ENCODE data around the gene VAC14.

The VAC14 gene

GRCh38 chr16:70784692-70785555, 16.0 kb downstream of the VAC14 start:
- Histone ChIP-seq H3K9me3 (ENCODE audit: insufficient read depth, low read length) (peaks cover 21% of the 10 kb centered on the region; the same call in 1 of the 2 replicates), H3K4me3 (ENCODE audit: insufficient read length, low read depth) (no peak overlapping the region), H3K9ac (ENCODE audit: insufficient read length, low read depth) (no peak overlapping the region), H3K27me3 (ENCODE audit: insufficient read depth, insufficient read length) (no peaks in the 10 kb centered on the region), H3K4me1 (ENCODE audit: insufficient read depth, insufficient read length) (no peaks in the 10 kb centered on the region), H3K36me3 (ENCODE audit: insufficient read depth, insufficient read length, low read length) (peaks cover 96% of the 10 kb centered on the region)
- DNase-seq (ENCODE audit: low read depth, low spot score), result no peak
- TF ChIP-seq ZNF274 (IDR thresholded peaks at IDR 0.05; ENCODE audit: low read depth, low read length) (no peak), SUZ12 (IDR thresholded peaks at IDR 0.05; ENCODE audit: extremely low read depth, insufficient read depth, insufficient read length) (no peak), YY1 (IDR thresholded peaks at IDR 0.05; ENCODE audit: insufficient read depth, insufficient read length) (no peak)

GRCh38 chr16:70782237-70782636, 18.7 kb downstream of the VAC14 start:
- Histone ChIP-seq H3K9ac (ENCODE audit: insufficient read length, low read depth) (no peak overlapping the region), H3K36me3 (ENCODE audit: insufficient read depth, insufficient read length, low read length) (peaks cover 93% of the 10 kb centered on the region), H3K4me1 (ENCODE audit: insufficient read depth, insufficient read length) (no peaks in the 10 kb centered on the region), H3K27me3 (ENCODE audit: insufficient read depth, insufficient read length) (no peaks in the 10 kb centered on the region), H3K4me3 (ENCODE audit: insufficient read length, low read depth) (no peak overlapping the region), H3K9me3 (ENCODE audit: insufficient read depth, low read length) (peaks cover 21% of the 10 kb centered on the region; the same call in 1 of the 2 replicates)
- DNase-seq (ENCODE audit: low read depth, low spot score), result no peak
- no peak for TF ChIP-seq YY1 (IDR thresholded peaks at IDR 0.05; ENCODE audit: insufficient read depth, insufficient read length)
- no peak for TF ChIP-seq SUZ12 (IDR thresholded peaks at IDR 0.05; ENCODE audit: extremely low read depth, insufficient read depth, insufficient read length)
- no peak for TF ChIP-seq ZNF274 (IDR thresholded peaks at IDR 0.05; ENCODE audit: low read depth, low read length)

- Histone ChIP-seq H3K9ac (ENCODE audit: insufficient read length, low read depth) (no peak overlapping the region), H3K36me3 (ENCODE audit: insufficient read depth, insufficient read length, low read length) (peaks cover 92% of the 10 kb centered on the region), H3K4me3 (ENCODE audit: insufficient read length, low read depth) (no peak overlapping the region), H3K4me1 (ENCODE audit: insufficient read depth, insufficient read length) (no peaks in the 10 kb centered on the region), H3K27me3 (ENCODE audit: insufficient read depth, insufficient read length) (no peaks in the 10 kb centered on the region), H3K9me3 (ENCODE audit: insufficient read depth, low read length) (peaks cover 21% of the 10 kb centered on the region; the same call in 1 of the 2 replicates)
- TF ChIP-seq ZNF274 (IDR thresholded peaks at IDR 0.05; ENCODE audit: low read depth, low read length) (no peak), SUZ12 (IDR thresholded peaks at IDR 0.05; ENCODE audit: extremely low read depth, insufficient read depth, insufficient read length) (no peak), YY1 (IDR thresholded peaks at IDR 0.05; ENCODE audit: insufficient read depth, insufficient read length) (no peak)
- no peak for DNase-seq (ENCODE audit: low read depth, low spot score)
These were observed 19.2 kb downstream of the VAC14 start for GRCh38 chr16:70781800-70782199.

- Histone ChIP-seq H3K9ac (ENCODE audit: insufficient read length, low read depth) (no peak overlapping the region), H3K4me3 (ENCODE audit: insufficient read length, low read depth) (no peak overlapping the region), H3K36me3 (ENCODE audit: insufficient read depth, insufficient read length, low read length) (peaks cover 85% of the 10 kb centered on the region), H3K27me3 (ENCODE audit: insufficient read depth, insufficient read length) (no peaks in the 10 kb centered on the region), H3K4me1 (ENCODE audit: insufficient read depth, insufficient read length) (no peaks in the 10 kb centered on the region), H3K9me3 (ENCODE audit: insufficient read depth, low read length) (peaks cover 21% of the 10 kb centered on the region; the same call in 1 of the 2 replicates)
- TF ChIP-seq SUZ12 (IDR thresholded peaks at IDR 0.05; ENCODE audit: extremely low read depth, insufficient read depth, insufficient read length) (no peak), YY1 (IDR thresholded peaks at IDR 0.05; ENCODE audit: insufficient read depth, insufficient read length) (no peak), ZNF274 (IDR thresholded peaks at IDR 0.05; ENCODE audit: low read depth, low read length) (no peak)
- DNase-seq (ENCODE audit: low read depth, low spot score), result no peak
These were observed 20.4 kb downstream of the VAC14 start for GRCh38 chr16:70780546-70780945.

GRCh38 chr16:70779361-70779760, 21.6 kb downstream of the VAC14 start:
- H3K9me3 ChIP-seq (ENCODE audit: insufficient read depth, low read length), result peaks cover 21% of the 10 kb centered on the region; the same call in 1 of the 2 replicates
- no peak overlapping the region for H3K4me3 ChIP-seq (ENCODE audit: insufficient read length, low read depth)
- no peak for TF ChIP-seq ZNF274 (IDR thresholded peaks at IDR 0.05; ENCODE audit: low read depth, low read length)
- no peak for TF ChIP-seq SUZ12 (IDR thresholded peaks at IDR 0.05; ENCODE audit: extremely low read depth, insufficient read depth, insufficient read length)
- no peak for TF ChIP-seq YY1 (IDR thresholded peaks at IDR 0.05; ENCODE audit: insufficient read depth, insufficient read length)
- no peaks in the 10 kb centered on the region for H3K4me1 ChIP-seq (ENCODE audit: insufficient read depth, insufficient read length)
- peaks cover 79% of the 10 kb centered on the region for H3K36me3 ChIP-seq (ENCODE audit: insufficient read depth, insufficient read length, low read length)
- H3K27me3 ChIP-seq (ENCODE audit: insufficient read depth, insufficient read length), result no peaks in the 10 kb centered on the region
- DNase-seq (ENCODE audit: low read depth, low spot score), result no peak
- no peak overlapping the region for H3K9ac ChIP-seq (ENCODE audit: insufficient read length, low read depth)

- H3K4me3 ChIP-seq (ENCODE audit: insufficient read length, low read depth), result no peak overlapping the region
- peaks cover 78% of the 10 kb centered on the region for H3K36me3 ChIP-seq (ENCODE audit: insufficient read depth, insufficient read length, low read length)
- H3K4me1 ChIP-seq (ENCODE audit: insufficient read depth, insufficient read length), result no peaks in the 10 kb centered on the region
- no peaks in the 10 kb centered on the region for H3K27me3 ChIP-seq (ENCODE audit: insufficient read depth, insufficient read length)
- H3K9ac ChIP-seq (ENCODE audit: insufficient read length, low read depth), result no peak overlapping the region
- DNase-seq (ENCODE audit: low read depth, low spot score), result peak; percentile 40
- no peak for TF ChIP-seq SUZ12 (IDR thresholded peaks at IDR 0.05; ENCODE audit: extremely low read depth, insufficient read depth, insufficient read length)
- TF ChIP-seq YY1 (IDR thresholded peaks at IDR 0.05; ENCODE audit: insufficient read depth, insufficient read length), result no peak
- TF ChIP-seq ZNF274 (IDR thresholded peaks at IDR 0.05; ENCODE audit: low read depth, low read length), result no peak
- H3K9me3 ChIP-seq (ENCODE audit: insufficient read depth, low read length), result peaks cover 21% of the 10 kb centered on the region; the same call in 1 of the 2 replicates
These were observed 22.1 kb downstream of the VAC14 start for GRCh38 chr16:70778901-70779309.

- Histone ChIP-seq H3K9me3 (ENCODE audit: insufficient read depth, low read length) (peaks cover 21% of the 10 kb centered on the region; the same call in 1 of the 2 replicates), H3K9ac (ENCODE audit: insufficient read length, low read depth) (no peak overlapping the region), H3K36me3 (ENCODE audit: insufficient read depth, insufficient read length, low read length) (peaks cover 76% of the 10 kb centered on the region), H3K4me3 (ENCODE audit: insufficient read length, low read depth) (no peak overlapping the region), H3K27me3 (ENCODE audit: insufficient read depth, insufficient read length) (no peaks in the 10 kb centered on the region), H3K4me1 (ENCODE audit: insufficient read depth, insufficient read length) (no peaks in the 10 kb centered on the region)
- TF ChIP-seq ZNF274 (IDR thresholded peaks at IDR 0.05; ENCODE audit: low read depth, low read length) (no peak), YY1 (IDR thresholded peaks at IDR 0.05; ENCODE audit: insufficient read depth, insufficient read length) (no peak), SUZ12 (IDR thresholded peaks at IDR 0.05; ENCODE audit: extremely low read depth, insufficient read depth, insufficient read length) (no peak)
- no peak for DNase-seq (ENCODE audit: low read depth, low spot score)
These were observed 23.0 kb downstream of the VAC14 start for GRCh38 chr16:70777973-70778406.
